Caco-2 (cell line): Measurements from ENCODE around the gene OTUB1. TPM values are rescaled to one million over a fixed set of nuclear protein-coding genes. Genes with fewer than 3 reads are reported as not detected.
"Not testable (repeated sequence)": the region's sequence is repeated elsewhere in the genome, so short reads cannot be mapped to it uniquely, and the experiment has no call there.

Experiments
- BruUV-seq: library from RNA; stranded (reverse); fragments of 400-500 nt; replicated peaks from 2 replicates; lab custom pipeline; 2021; lab: Mats Ljungman, UMichigan
- CTCF ChIA-PET: fragments of 300-600 bp; sonication (Branson Sonifier 250); formaldehyde crosslinking; loops from one replicate; lab custom pipeline; 2022; ENCODE audit warnings: antibody characterized with exemption; lab: Charles Lee
- POLR2A ChIA-PET: fragments of 300-600 bp; sonication (Branson Sonifier 250); formaldehyde crosslinking; loops from one replicate; lab custom pipeline; 2022; ENCODE audit warnings: antibody characterized with exemption; lab: Charles Lee
- DNase-seq, 2 experiments: peaks; one replicate each; pipeline versions ENCODE4 v3.0.0 to v3.0.0-alpha.2; 2020 to 2022
- H3K27me3 ChIP-seq: replicated peaks from 2 replicates; pipeline ENCODE4 v1.6.0; 2011; ENCODE audit warnings: low read length; ENCODE audit not compliant: control insufficient read depth, insufficient read depth
- H3K36me3 ChIP-seq: 2 replicates; pipeline ENCODE4 v1.5.1; 2011; ENCODE audit warnings: low read length; ENCODE audit not compliant: control insufficient read depth, insufficient read depth
- H3K4me1 ChIP-seq: fragments of 250-450 bp; sonication (Bioruptor Pico); 2 replicates; pipeline ENCODE4 v1.5.1; 2020; ENCODE audit warnings: mild to moderate bottlenecking
- H3K4me3 ChIP-seq: 2 replicates; pipeline ENCODE4 v1.5.1; 2011; ENCODE audit warnings: low read depth, mild to moderate bottlenecking, control low read depth, low read length
- H3K9me3 ChIP-seq: fragments of 250-450 bp; sonication (Bioruptor Pico); 2 replicates; pipeline ENCODE4 v1.5.1; 2020; ENCODE audit warnings: mild to moderate bottlenecking, moderate library complexity
- H3K27ac Mint-ChIP-seq: one replicate; pipeline ENCODE4 v1.8.0; 2022; ENCODE audit warnings: mixed read lengths; ENCODE audit not compliant: unreplicated experiment
- H3K27me3 Mint-ChIP-seq: one replicate; pipeline ENCODE4 v1.8.0; 2022; ENCODE audit warnings: mixed read lengths; ENCODE audit not compliant: insufficient read depth, unreplicated experiment
- H3K36me3 Mint-ChIP-seq: one replicate; pipeline ENCODE4 v1.8.0; 2022; ENCODE audit warnings: mild to moderate bottlenecking, mixed read lengths; ENCODE audit not compliant: insufficient read depth, unreplicated experiment
- H3K4me1 Mint-ChIP-seq: one replicate; pipeline ENCODE4 v1.8.0; 2022; ENCODE audit warnings: low read depth, mixed read lengths; ENCODE audit not compliant: unreplicated experiment
- H3K4me3 Mint-ChIP-seq: one replicate; pipeline ENCODE4 v1.8.0; 2022; ENCODE audit warnings: mild to moderate bottlenecking, moderate library complexity, mixed read lengths; ENCODE audit not compliant: unreplicated experiment
- H3K9me3 Mint-ChIP-seq: one replicate; pipeline ENCODE4 v1.8.0; 2022; ENCODE audit warnings: mixed read lengths; ENCODE audit not compliant: unreplicated experiment
- intact Hi-C: fragments of 100-400 bp; cut with micrococcal nuclease; formaldehyde crosslinking; loops from one replicate; pipeline ENCODE4 v1.10.0; 2022; ENCODE audit not compliant: unreplicated experiment
- total RNA-seq: library from RNA; stranded (reverse); gene quantifications from 2 replicates; pipeline ENCODE4 v1.2.3, GENCODE V29; 2022
- TF ChIP-seq, protein P1 (sequence below), 2 experiments: fragments of 200-600 bp in 1 of 2; IDR thresholded peaks; 1 replicate in 1 of 2; 2 replicates in 1 of 2; pipeline versions ENCODE4 v1.5.1 to v1.8.0; 2011 to 2022; ENCODE audit warnings: antibody characterized with exemption in 1 of 2, control low read depth in 1 of 2, inconsistent platforms in 1 of 2, low read depth in 1 of 2, low read length in 1 of 2, mild to moderate bottlenecking in 1 of 2, moderate library complexity in 1 of 2; ENCODE audit not compliant: insufficient read depth in 1 of 2, severe bottlenecking in 1 of 2, unreplicated experiment in 1 of 2

The OTUB1 gene
- total RNA-seq, 1 experiment from 2014 or later, result 152 TPM

DNA sequence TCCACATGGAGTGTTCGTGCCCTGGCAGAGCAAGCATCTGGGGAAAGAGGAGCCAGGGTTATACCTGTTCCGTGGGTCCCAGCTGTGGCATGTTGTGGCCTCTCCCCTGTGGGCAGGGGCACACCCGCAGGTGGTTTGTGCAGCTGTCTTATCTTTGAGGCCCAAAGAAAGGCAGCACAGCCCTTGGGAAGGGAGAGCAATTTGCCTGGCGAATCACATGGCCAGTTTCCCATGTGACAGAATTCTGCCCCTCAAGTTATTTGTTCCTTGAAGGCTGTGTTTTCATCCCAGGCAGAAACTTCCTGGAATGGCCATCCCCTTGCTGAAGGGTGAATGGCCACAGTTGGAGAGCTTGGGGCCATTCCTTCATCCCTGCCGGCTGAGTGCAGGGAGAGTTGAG lies 28.2 kb upstream of the OTUB1 start:
- no peak overlapping the region for H3K4me3 ChIP-seq
- no peak for DNase-seq
- Mint-ChIP-seq H3K4me3 (no peak overlapping the region), H3K4me1 (no peaks in the 10 kb centered on the region), H3K27me3 (no peaks in the 10 kb centered on the region), H3K27ac (no peak overlapping the region), H3K9me3 (no peaks in the 10 kb centered on the region), H3K36me3 (peaks cover 22% of the 10 kb centered on the region)
- ChIA-PET CTCF (interaction anchor here (0.7 to 1.5 kb wide), 3 partner anchors 12 to 86 kb away, joined by 3 to 6 read pairs (median 3); partner anchors contain the start of gene NAA40), POLR2A (no interaction called here)
- BruUV-seq, result no TSS peak
- no peaks in the 10 kb centered on the region for H3K9me3 ChIP-seq
- H3K4me1 ChIP-seq, result no peaks in the 10 kb centered on the region
- no peaks in the 10 kb centered on the region for H3K27me3 ChIP-seq
- intact Hi-C loops, result no loop called here
- TF ChIP-seq, protein P1, sequence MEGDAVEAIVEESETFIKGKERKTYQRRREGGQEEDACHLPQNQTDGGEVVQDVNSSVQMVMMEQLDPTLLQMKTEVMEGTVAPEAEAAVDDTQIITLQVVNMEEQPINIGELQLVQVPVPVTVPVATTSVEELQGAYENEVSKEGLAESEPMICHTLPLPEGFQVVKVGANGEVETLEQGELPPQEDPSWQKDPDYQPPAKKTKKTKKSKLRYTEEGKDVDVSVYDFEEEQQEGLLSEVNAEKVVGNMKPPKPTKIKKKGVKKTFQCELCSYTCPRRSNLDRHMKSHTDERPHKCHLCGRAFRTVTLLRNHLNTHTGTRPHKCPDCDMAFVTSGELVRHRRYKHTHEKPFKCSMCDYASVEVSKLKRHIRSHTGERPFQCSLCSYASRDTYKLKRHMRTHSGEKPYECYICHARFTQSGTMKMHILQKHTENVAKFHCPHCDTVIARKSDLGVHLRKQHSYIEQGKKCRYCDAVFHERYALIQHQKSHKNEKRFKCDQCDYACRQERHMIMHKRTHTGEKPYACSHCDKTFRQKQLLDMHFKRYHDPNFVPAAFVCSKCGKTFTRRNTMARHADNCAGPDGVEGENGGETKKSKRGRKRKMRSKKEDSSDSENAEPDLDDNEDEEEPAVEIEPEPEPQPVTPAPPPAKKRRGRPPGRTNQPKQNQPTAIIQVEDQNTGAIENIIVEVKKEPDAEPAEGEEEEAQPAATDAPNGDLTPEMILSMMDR (IDR thresholded peaks at IDR 0.05; ENCODE audit: insufficient read depth in 1 of 2, low read depth in 1 of 2, low read length in 1 of 2, severe bottlenecking in 1 of 2, unreplicated experiment in 1 of 2), result no peak
- H3K36me3 ChIP-seq, result no peaks in the 10 kb centered on the region

DNA sequence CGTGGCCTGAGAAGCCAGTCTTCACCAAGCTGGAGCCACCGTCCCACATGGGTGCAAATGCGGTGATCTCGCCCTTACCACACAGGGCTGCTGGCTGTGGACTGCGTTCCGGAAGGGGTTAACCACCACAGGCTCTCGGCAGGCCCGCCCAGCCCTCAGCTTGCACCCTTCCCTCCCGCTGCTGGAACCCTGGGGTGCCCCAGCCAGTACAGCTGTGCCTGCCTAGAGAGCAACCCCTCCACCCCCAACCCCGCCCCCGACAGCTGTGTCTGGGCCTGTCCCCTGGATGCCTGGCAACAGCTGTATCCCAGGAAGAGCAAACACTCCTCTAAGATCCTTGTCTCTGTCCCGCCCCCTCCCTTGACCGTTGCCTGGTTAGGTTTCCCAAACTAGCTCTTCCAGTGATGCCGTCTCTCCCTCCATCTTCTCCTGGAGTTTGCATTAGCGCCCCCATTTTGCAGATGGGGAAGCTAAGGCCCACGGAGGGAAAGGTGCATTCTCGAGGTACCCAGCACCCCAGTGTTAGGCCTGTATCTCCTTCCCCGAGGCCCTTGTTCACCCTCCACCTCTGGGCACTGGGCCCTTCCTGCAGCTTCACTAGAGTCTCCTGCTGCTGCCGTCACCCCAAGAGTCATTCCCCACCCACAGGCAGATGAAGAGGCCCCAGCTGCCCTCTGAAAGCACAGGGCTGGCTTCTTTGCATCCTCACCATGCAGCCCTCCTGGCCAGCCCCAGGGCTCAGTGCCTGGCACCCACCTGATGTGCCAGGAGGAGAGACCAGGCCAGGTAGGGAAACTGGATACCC lies 24.4 kb upstream of the OTUB1 start:
- H3K27me3 ChIP-seq, result no peaks in the 10 kb centered on the region
- no TSS peak for BruUV-seq
- ChIA-PET CTCF (interaction anchor here (1.0 to 1.8 kb wide), 2 partner anchors 9 to 16 kb away, joined by 10 to 12 read pairs; no protein-coding TSS in a partner anchor), POLR2A (no interaction called here)
- no peaks in the 10 kb centered on the region for H3K9me3 Mint-ChIP-seq
- H3K27me3 Mint-ChIP-seq, result no peaks in the 10 kb centered on the region
- no peaks in the 10 kb centered on the region for H3K36me3 ChIP-seq
- no peaks in the 10 kb centered on the region for H3K9me3 ChIP-seq
- no peak overlapping the region for H3K4me3 Mint-ChIP-seq
- TF ChIP-seq, protein P1 (IDR thresholded peaks at IDR 0.05; ENCODE audit: insufficient read depth in 1 of 2, low read depth in 1 of 2, low read length in 1 of 2, severe bottlenecking in 1 of 2, unreplicated experiment in 1 of 2), result no peak
- peaks cover 6% of the 10 kb centered on the region for H3K36me3 Mint-ChIP-seq
- DNase-seq, result peak; percentile 64 to 65
- intact Hi-C loops, result no loop called here
- no peaks in the 10 kb centered on the region for H3K4me1 ChIP-seq
- H3K4me1 Mint-ChIP-seq, result no peaks in the 10 kb centered on the region
- no peak overlapping the region for H3K4me3 ChIP-seq
- H3K27ac Mint-ChIP-seq, result no peak overlapping the region

DNA sequence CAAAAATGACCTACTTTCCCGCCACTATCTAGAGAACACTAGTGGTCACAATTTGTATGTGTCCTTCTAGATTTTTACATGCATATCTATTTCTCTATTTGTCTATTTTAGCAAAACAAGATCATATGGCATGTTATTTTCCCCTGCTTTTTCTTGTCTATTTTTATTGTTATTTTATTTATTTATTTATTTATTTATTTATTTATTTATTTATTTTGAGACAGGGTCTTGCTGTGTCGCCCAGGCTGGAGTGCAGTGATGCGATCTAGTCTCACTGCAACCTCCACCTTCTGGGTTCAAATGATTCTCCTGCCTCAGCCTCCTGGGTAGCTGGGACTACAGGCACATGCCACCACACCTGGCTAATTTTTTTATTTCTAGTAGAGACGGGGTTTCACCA lies 22.3 kb upstream of the OTUB1 start:
- POLR2A ChIA-PET, H3K27me3 ChIP-seq, H3K9me3 Mint-ChIP-seq, H3K36me3 ChIP-seq, CTCF ChIA-PET, H3K27me3 Mint-ChIP-seq, H3K9me3 ChIP-seq, H3K27ac Mint-ChIP-seq, H3K4me1 ChIP-seq, BruUV-seq, H3K4me1 Mint-ChIP-seq, H3K4me3 ChIP-seq, intact Hi-C loops, DNase-seq, H3K4me3 Mint-ChIP-seq, H3K36me3 Mint-ChIP-seq: not testable (repeated sequence)
